HG02884 (cell line): ENCODE results near the gene PYY.
"Not testable (repeated sequence)": the region's sequence is repeated elsewhere in the genome, so short reads cannot be mapped to it uniquely, and the experiment has no call there.

Experiments
- ATAC-seq: cut with Tn5 transposase; IDR thresholded peaks from one replicate; pipeline ENCODE4 v1.9.1; 2021; ENCODE audit warnings: mild to moderate bottlenecking, moderate library complexity; ENCODE audit not compliant: unreplicated experiment

Gene PYY

DNA sequence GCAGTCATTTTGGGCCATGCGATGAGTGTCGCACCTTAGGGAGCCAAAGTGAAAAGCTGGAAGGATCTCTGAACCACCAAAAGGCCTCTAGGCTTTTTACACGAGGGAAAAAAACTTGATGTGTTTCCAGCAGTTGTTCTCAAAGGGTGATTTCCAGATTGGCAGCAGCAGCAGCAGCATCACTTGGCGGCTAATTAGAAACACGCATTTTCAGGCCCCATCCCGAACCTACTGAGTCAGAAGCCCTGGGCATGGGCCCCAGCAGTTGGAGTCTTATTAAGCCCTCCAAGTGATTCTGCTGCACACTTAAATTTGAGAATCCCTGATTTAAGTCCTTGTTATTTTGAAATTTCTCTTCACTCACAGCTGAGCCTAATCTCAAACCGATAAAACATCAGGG lies 25.3 kb upstream of the PYY start:
- no peak for ATAC-seq

DNA sequence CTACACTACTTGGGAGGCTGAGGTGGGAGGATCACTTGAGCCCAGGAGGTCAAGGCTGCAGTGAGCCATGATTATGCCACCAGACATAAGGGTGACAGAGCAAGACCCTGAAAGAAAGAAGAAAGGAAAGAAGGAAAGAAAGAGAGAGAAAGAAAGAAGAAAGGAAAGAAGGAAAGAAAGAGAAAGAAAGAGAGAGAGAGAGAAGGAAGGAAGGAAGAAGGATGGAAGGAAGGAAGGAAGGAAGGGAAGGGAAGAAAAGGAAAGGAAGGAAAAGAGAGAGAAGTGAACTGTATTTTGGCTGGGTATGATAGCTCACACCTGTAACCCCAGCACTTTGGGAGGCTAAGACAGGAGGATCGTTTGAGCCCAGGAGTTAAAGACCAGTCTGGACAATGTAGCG lies 24.3 kb upstream of the PYY start:
- ATAC-seq = no peak

DNA sequence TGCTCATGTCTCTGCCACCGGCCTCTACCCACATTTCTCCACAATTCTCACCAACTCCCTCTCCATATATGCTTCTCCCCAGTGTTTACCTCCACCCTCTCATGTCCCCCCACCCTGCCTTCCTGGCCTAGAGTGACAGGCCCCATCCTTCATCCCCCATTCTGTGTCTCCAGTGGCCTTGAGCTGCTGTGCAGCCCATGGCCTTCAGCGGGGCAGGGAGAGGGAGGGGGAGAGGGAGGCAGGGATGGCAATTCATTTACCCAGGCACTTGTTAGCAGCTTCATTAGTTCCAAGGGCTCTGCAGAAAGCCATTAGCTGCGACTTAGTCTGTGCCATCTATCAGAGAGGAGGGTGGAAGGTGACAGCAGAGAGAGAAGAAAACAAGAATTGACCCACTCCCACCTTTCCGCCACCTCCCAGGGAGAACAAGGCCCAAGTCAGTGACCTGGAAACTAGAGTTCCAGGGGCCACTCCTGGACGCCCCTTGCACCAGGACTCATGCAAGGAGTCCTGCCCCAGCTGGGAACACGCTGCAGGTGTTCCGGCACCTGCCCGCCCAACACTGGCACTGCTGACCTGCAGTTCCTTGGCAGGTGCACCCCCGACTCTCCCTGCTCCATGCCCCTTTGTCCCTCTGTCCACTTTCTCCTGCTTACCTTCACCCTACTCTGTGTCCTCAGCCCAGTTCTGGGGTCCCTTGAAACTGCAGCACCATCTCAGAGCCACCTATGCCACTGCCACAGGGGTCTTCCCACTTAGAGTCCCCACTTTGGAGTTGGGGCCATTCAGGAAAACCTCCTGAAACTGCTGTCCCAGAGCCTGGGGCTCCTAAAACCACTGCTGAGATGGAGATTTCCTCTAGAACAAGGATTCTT lies 23.5 kb upstream of the PYY start:
- no peak for ATAC-seq

DNA sequence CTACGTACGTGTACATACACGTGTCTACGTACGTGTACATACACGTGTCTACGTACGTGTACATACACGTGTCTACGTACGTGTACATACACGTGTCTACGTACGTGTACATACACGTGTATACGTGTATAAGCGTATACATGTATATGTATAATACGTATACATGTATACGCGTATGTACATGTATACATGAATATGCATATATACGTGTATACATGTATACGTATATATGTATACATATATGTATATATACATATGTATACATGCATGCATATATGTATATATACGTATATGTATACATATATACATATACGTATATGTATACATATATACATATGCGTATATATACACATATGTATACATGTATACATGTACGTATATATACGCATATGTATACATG lies 22.2 kb upstream of the PYY start:
- ATAC-seq = no peak

DNA sequence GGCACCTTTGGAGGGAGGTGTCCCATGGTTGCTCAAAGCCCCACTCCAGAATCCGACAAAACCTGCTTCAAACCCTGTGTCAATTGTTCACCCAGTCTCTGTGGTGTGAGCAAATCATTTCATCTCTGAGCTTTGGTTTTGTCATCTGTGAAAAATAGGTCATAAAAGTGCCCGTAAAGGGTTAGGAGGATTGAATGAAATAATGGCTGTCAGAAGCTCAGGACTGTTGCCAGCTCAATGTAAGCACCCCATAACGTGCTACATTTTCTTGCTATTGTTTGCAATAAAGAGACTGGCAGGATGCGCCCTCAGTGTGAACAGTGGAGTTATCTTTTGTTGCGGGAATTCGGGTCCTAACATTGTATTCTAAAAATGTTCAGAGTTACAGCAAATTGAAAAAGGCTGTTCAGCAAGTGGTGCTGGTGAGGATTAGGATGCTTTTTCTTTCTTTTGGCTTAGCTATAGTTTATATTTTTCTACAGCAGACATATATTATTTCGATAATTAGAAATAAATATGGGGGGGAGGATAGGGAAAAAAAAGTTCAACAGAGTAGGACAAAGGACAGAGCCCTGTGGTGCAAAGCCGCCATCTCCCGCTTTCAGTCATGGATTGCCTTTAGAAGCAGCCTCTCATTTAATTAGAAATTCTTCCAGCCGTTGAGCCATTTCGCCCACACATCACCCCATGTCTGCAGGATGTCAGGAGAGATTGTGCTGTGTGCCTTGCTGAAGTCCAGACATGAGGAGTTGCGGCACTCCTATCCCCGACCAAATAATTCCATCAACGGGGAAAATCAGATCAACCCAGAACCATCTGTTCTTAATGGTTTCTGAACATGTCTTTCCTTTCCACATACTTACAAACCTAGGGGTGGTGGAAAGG lies 20.9 kb upstream of the PYY start:
- no peak for ATAC-seq

DNA sequence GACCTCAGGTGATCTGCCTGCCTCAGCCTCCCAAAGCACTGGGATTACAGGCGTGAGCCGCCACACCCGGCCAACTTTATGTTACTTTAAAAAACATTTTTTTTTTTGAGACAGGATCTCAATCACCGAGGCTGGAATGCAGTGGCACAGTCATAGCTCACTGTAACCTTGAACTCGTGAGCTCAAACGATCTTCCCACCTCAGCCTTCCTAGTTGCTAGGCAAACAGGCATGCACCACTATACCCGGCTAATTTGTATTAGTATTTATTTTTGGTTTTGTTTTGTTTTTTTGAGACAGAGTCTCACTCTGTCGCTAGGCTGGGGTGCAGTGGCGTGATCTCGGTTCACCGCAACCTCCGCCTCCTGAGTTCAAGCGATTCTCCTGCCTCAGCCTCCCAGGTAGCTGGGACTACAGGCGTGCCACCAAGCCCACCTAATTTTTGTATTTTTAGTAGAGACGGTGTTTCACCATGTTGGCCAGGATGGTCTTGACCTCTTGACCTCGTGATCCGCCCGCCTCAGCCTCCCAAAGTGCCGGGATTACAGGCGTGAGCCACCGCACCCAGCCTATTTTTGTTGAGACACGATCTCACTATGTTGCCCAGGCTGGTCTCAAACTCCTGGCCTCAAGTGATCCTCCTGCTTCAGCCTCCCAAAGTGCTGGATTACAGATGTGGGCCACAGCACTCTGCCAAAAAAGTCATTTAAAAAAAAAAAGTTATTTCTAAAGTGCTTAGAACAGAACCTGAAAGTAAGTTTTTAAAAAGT lies 18.9 kb upstream of the PYY start:
- ATAC-seq = not testable (repeated sequence)

DNA sequence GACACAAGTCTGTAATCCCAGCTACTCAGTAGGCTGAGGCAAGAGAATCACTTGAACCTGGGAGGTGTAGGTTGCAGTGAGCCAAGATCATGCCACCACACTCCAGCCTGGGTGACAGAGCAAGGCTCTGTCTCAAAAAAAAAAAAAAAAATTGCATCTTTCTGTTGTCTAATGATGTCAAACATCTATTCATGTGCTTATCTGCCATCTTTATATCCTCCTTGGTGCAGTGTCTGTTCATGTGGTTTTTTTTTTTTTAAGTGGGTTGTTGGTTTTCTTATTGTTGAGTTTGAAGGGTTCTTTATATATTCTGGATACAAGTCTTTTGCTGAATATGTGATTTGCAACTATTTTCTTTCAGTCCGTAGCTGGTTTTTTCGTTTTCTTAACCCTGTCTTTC lies 17.7 kb upstream of the PYY start:
- not testable (repeated sequence) for ATAC-seq

DNA sequence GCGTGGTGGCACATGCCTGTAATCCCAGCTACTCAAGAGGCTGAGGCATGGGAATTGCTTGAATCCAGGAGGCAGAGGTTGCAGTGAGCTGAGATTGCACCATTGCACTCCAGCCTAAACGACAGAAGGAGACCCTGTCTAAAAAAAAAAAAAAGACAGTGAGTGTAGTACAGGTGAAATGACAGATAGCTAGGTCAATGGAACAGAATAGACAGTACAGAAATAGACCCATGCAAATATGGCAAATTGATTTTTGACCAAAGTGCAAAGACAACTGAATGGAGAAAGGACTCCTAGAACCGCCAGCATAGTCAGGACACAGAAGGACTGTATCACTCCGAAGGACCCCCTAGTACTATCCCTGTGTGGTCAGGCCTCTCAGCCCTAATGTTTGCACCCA lies 16.6 kb upstream of the PYY start:
- no peak for ATAC-seq

DNA sequence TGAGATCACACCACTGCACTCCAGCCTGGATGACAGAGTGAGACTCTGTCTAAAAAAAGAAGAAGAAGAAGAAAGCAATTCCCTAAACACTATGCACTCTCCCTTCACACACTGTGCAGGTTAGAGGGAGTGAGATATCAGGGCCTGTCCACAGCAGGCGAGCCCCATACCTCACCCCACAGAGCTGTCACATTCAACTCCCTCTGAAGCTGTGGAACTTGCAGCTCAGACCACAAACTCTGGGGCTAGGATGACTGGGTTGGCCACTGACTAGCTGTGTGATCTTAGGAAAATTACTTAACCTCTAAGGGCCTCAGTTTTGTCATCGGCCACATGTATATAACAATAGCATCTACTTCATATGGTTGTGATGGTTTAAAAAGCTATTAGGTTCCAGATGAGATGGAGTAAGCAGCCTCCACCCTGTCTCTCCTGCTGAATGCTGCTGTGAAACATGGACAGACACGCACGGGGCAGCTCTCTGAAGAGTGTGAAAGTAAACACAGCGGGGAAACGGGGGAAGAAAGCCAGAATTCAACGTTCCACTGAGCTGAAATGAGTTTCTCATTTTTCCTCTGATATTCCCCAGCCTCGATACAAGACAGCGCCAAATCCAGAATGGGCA lies 13.6 kb upstream of the PYY start:
- no peak for ATAC-seq

DNA sequence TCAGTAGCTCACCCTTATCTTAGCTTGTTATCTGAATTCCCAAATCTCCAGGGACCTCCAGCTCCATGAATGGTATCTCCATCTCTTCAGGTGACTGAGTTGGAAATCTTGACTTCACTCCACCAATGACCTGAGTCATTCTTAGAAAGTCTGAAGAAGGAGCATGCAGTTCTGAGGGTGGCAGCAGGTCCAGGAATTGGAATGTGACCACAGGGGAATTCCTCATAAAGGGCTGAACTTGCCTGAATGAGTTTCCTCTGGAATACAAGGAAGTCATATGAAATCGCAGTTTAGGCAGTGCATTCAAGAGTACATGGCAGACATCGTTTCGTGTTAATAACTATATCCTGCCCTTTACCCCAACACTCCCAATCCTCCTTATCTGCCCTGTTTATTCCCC lies 12.5 kb upstream of the PYY start:
- ATAC-seq = no peak

DNA sequence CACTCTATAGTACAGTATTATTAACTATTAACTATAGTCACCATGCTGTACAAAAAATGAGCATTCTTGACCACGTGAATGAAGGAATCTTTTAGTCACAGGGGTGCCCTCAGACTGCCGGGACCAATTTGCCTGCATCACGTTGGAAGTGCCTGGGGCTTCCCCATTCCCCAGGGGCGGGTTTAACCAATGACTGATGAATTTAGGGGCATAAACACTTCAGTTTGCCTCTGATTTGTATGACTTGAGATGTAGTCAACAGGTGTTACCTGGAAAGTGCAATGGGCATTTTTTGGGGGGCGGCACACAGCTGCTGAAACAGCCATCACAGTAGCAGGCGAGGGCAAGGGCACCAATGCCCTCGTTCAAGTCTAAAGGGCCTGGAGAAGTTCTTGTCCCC lies 8.7 kb upstream of the PYY start:
- ATAC-seq = no peak

DNA sequence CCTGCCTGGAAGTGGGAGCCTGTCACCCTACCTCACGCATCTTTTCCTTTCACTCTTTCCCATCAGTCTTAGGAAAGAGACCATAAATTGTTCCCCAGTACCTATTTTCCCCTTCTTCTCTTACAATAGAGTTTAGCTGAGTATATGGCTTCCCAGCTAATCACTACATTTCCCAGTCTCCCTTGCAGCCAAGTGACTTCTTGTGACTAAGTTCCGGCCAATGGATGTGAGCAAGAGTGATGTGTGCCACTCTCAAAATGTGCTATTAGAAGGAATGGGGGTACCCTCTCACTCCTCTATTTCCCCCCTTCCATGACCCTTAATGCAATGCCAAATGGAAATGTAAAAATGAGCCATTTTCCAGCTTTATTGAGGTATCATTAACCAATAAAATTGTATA lies 8.2 kb upstream of the PYY start:
- no peak for ATAC-seq

DNA sequence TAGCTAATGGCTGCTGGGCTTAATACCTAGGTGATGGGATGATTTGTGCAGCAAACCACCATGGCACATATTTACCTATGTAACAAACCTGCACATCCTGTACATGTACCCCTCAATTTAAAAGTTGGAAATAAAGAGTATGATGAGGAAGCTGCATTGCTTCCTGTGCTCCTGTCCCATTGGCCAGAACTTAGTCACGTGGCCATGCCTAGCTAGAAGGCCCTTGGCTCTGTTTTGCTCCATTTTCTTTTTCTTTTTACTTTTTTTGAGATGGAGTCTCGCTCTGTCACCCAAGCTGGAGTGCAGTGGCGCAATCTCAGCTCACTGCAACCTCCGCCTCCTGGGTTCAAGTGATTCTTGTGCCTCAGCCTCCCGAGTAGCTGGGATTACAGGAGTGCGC lies 7.6 kb upstream of the PYY start:
- not testable (repeated sequence) for ATAC-seq

DNA sequence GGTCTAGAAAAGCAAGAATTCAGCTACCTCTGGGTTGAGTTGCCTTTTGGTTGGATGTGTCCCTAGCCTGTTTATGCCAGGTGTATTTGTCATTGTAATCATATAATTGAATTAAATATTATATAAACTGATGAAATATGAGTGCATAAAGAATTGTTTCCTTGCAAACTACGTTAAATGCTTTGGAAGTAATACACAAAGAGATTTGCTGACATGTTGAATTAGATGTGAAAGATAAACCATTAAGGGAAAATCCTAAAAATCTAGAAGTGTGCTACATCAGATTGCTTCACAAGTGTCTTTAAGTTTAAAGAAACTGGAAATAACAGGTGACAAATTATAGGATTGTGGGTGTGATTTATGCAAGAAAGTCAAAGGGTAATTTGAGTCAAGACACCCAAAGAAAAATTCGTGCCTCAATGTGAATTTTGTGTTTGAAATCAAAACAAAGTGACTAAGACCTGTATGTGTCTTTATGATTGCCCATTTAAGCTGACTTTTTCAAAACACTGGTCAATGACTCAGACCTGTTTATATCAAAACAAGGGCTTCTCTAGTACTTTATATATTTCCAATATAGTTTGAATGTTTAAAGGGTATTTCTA lies 5.1 kb upstream of the PYY start:
- ATAC-seq = no peak

DNA sequence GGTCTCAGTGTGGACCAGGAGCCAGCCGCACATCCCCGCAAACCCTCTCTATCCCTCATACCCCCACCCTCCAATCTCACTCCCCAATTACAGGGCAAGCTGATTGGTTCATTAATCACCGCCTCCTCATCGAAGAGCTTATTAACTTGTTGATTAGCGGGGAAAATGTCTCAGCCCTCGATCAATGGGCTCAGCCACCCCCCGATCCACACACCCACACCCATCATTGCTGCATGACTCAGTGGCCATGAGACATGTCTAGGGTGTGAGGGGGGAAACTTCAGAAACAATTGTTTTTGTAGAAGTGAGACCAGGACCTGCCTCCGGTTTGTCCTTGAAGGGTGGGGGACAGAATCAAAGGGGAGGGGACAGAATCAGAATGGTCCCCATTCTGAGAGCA lies 2.5 kb upstream of the PYY start:
- no peak for ATAC-seq

DNA sequence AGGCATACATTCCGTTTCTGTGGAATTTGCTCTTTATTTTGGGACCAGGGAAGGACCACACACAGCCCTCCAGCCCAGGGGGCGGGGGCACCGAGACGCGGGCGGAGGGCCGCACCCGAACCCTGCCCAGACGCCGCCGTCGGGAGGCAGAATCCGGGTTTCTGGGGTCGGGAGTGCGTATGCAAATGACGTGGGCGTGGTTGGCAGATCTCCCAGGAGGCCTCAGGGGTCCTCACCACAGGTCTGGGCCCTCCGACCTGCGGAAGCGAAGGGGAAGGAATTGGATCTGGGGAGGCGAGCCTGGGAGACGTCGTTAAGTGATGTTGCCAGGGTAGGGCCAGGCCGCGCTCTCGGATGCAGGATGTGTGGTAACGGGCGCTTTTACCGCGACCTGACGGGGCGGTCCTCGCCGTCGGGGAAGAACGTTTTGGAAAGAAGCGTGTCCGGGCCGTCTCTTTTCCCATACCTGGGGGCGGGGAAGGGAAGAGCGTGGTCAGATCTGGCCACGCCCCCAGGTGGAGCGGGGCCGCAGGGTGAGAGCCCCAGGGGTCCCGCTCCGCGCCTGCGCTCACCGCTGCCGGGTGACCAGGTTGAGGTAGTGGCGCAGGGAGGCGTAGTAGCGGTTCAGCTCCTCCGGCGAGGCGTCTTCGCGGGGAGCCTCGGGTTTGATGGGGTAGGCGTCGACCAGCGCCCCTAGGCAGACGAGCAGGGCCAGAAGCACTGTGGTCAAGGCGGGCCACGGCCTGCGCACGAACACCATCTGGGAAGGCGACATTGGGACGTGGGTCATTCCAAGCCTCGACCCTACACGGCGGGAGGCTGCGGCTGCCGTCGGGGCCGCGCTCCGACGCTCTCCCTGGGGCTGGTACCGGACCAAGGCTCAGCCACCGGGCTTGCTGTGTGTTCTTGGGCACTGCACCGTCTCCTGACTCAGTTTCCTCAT lies 745 bp downstream of the PYY start:
- ATAC-seq = no peak

DNA sequence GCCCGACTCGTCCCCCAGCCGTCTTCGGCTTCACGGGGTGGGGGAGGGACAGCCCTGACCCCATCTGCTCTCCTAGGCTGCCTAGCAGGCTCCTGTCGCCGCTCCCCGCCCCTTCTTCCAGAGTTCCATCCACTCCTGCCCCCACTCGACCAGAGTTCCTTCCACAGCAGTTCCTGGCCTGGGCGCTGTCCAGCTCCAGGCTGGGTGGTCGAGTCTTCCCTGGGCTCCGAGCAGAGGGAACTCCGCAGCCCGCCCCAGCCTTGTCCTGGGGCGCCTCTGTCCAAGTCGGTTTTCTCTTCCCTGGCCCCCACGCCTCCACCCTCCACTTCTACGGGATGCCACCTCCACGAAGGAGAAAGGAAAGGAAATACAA lies 1.4 kb downstream of the PYY start:
- ATAC-seq = no peak

DNA sequence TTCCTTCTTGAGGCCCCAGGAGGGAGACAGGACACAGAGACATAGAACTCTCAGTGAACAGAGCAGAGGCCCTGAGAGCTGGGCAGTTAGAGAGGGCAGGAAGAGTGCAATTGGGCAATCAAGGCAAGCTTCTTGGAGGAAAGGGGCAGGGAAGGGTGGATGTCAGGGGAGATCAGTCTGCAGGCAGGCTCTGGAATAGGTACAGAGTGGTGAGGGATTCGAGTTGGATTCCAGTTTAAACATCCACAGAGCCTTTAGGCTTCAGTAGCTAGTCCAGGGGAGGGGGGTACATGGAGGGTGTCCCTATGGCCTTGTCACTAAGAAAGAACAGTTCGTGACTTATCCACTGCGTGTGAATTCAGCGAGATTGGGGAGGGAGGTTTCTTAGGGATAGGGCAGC lies 2.0 kb downstream of the PYY start:
- ATAC-seq = no peak

DNA sequence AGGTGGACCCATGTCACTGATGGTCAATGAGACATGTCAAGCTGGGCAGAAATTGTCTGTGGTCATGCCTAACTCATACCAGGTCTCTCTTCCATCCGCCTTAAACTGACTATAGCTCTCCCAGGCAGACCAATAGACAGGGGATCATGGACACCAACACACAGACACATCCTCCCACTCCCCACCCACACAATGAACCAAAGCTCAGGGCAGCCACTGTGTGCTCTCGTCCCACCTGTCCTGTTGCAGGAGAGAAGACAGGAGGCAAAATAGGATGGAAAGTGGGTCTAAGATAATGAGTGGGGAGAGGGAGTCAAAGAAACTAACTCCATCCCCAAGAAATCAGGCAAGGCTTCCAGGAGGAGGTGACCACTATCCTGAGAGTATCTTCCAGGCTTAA lies 3.2 kb downstream of the PYY start:
- no peak for ATAC-seq
